Vagina (tissue), 2 donors: ENCODE measurements around the gene ITGAX. TPM values are rescaled to one million over a fixed set of nuclear protein-coding genes. Genes with fewer than 3 reads are reported as not detected.

Experiments used
- DNase-seq, 2 donors: peaks; one replicate each; pipeline ENCODE4 v3.0.0-alpha.2; 2017; ENCODE audit errors: extremely low spot score in 2 of 2
- H3K27ac ChIP-seq: fragments of 200-600 bp; sonication (generic); one replicate; pipeline ENCODE4 v1.5.1; 2019
- H3K27me3 ChIP-seq: fragments of 200-600 bp; sonication (generic); one replicate; pipeline ENCODE4 v1.5.1; 2019
- H3K36me3 ChIP-seq, 2 donors: fragments of 200-600 bp; sonication (generic); one replicate each; pipeline ENCODE4 v1.5.1; 2017 to 2019
- H3K4me1 ChIP-seq: fragments of 200-600 bp; sonication (generic); one replicate; pipeline ENCODE4 v1.5.1; 2019
- H3K4me3 ChIP-seq, 2 donors: fragments of 200-600 bp; sonication (generic); 1 replicate in 1 of 2; 2 replicates in 1 of 2; pipeline ENCODE4 v1.5.1; 2016 to 2019
- H3K9me3 ChIP-seq: fragments of 200-600 bp; sonication (generic); one replicate; pipeline ENCODE4 v1.5.1; 2019
- CTCF ChIP-seq, 3 experiments: fragments of 450-650 bp in 2 of 3; fragments of 200-600 bp in 1 of 3; sonication (generic) in 1 of 3; IDR thresholded peaks; one replicate each; pipeline ENCODE4 v1.5.1; 2017 to 2019; ENCODE audit warnings: antibody characterized with exemption in 3 of 3, mild to moderate bottlenecking in 2 of 3, moderate library complexity in 2 of 3
- POLR2A ChIP-seq, 2 donors: fragments of 450-650 bp; IDR thresholded peaks; one replicate each; pipeline ENCODE4 v1.6.1; 2017; ENCODE audit warnings: antibody characterized with exemption in 2 of 2, mild to moderate bottlenecking in 2 of 2, moderate library complexity in 2 of 2
- POLR2AphosphoS5 ChIP-seq, 2 donors: sonication (generic); formaldehyde crosslinking; IDR thresholded peaks; one replicate each; pipeline ENCODE4 v1.9.0; 2017; ENCODE audit warnings: antibody characterized with exemption in 2 of 2, mild to moderate bottlenecking in 2 of 2, low read depth in 1 of 2; ENCODE audit not compliant: insufficient read depth in 1 of 2
- intact Hi-C: fragments of 100-400 bp; cut with DNase I; formaldehyde crosslinking; loops from one replicate; pipeline ENCODE4 v1.15.1; 2023
- total RNA-seq: library from RNA; depleted of rRNA; stranded (reverse); fragments of >200 nt; gene quantifications from one replicate; pipeline ENCODE4 v1.2.3, GENCODE V29; 2016

Gene ITGAX
- total RNA-seq, 1 donor from 2014 or later: 4.4 TPM

GRCh38 chr16:31330553-31330890, 24.5 kb upstream of the ITGAX start:
- H3K27me3 ChIP-seq: no peaks in the 10 kb centered on the region
- TF ChIP-seq POLR2A (IDR thresholded peaks at IDR 0.05): no peak
- no peak for TF ChIP-seq POLR2AphosphoS5 (IDR thresholded peaks at IDR 0.05; ENCODE audit: insufficient read depth in 1 of 2, low read depth in 1 of 2)
- TF ChIP-seq CTCF (IDR thresholded peaks at IDR 0.05): no peak
- peaks cover 8% of the 10 kb centered on the region for H3K4me1 ChIP-seq
- no peak overlapping the region for H3K27ac ChIP-seq
- intact Hi-C loops: no loop called here
- H3K4me3 ChIP-seq: no peak overlapping the region
- DNase-seq: no peak
- H3K9me3 ChIP-seq: no peaks in the 10 kb centered on the region
- H3K36me3 ChIP-seq: no peaks in the 10 kb centered on the region

GRCh38 chr16:31331141-31331764, 23.7 kb upstream of the ITGAX start:
- Histone ChIP-seq H3K9me3 (no peaks in the 10 kb centered on the region), H3K27ac (no peak overlapping the region), H3K36me3 (no peaks in the 10 kb centered on the region), H3K4me1 (peaks cover 8% of the 10 kb centered on the region), H3K27me3 (no peaks in the 10 kb centered on the region), H3K4me3 (peak overlapping the region; percentile 24 to 31)
- DNase-seq: peak in 1 of 2 donors; percentile 56
- TF ChIP-seq POLR2AphosphoS5 (IDR thresholded peaks at IDR 0.05; ENCODE audit: insufficient read depth in 1 of 2, low read depth in 1 of 2): no peak
- TF ChIP-seq POLR2A (IDR thresholded peaks at IDR 0.05): no peak
- no peak for TF ChIP-seq CTCF (IDR thresholded peaks at IDR 0.05)
- intact Hi-C loops: no loop called here

- TF ChIP-seq CTCF (IDR thresholded peaks at IDR 0.05): no peak
- TF ChIP-seq POLR2A (IDR thresholded peaks at IDR 0.05): no peak
- TF ChIP-seq POLR2AphosphoS5 (IDR thresholded peaks at IDR 0.05; ENCODE audit: insufficient read depth in 1 of 2, low read depth in 1 of 2): no peak
- H3K27me3 ChIP-seq: no peaks in the 10 kb centered on the region
- H3K4me3 ChIP-seq: no peak overlapping the region
Observed at GRCh38 chr16:31331807-31332301, 23.1 kb upstream of the ITGAX start.

GRCh38 chr16:31332544-31332943, 22.4 kb upstream of the ITGAX start:
- no peaks in the 10 kb centered on the region for H3K27me3 ChIP-seq
- intact Hi-C loops: no loop called here

More at GRCh38 chr16:31331807-31332301, 23.1 kb upstream of the ITGAX start:
- Histone ChIP-seq H3K9me3 (no peaks in the 10 kb centered on the region), H3K36me3 (no peaks in the 10 kb centered on the region), H3K4me1 (peaks cover 8% of the 10 kb centered on the region), H3K27ac (no peak overlapping the region)
- intact Hi-C loops: no loop called here
- peak in 1 of 2 donors; percentile 62 for DNase-seq

More at GRCh38 chr16:31332544-31332943, 22.4 kb upstream of the ITGAX start:
- TF ChIP-seq POLR2AphosphoS5 (IDR thresholded peaks at IDR 0.05; ENCODE audit: insufficient read depth in 1 of 2, low read depth in 1 of 2) (no peak), CTCF (IDR thresholded peaks at IDR 0.05) (no peak), POLR2A (IDR thresholded peaks at IDR 0.05) (no peak)
- no peak overlapping the region for H3K4me3 ChIP-seq
- no peaks in the 10 kb centered on the region for H3K36me3 ChIP-seq
- no peak overlapping the region for H3K27ac ChIP-seq
- no peaks in the 10 kb centered on the region for H3K9me3 ChIP-seq
- no peak for DNase-seq
- H3K4me1 ChIP-seq: peaks cover 8% of the 10 kb centered on the region
